Epithelial cell of esophagus (primary cell): Measurements from ENCODE around the gene ASTN2.
"Not testable (repeated sequence)": the region's sequence is repeated elsewhere in the genome, so short reads cannot be mapped to it uniquely, and the experiment has no call there.

Experiments used
- DNase-seq: peaks from one replicate; pipeline ENCODE4 v3.0.0; 2010; ENCODE audit warnings: low read depth
- H3K4me3 ChIP-seq: 2 replicates; pipeline ENCODE4 v1.5.1; 2011; ENCODE audit warnings: mild to moderate bottlenecking, low read length, control low read depth
- TF ChIP-seq, protein P1 (sequence below): IDR thresholded peaks from 2 replicates; pipeline ENCODE4 v1.5.1; 2011; ENCODE audit warnings: low read depth, mild to moderate bottlenecking, low read length, control low read depth, inconsistent platforms; ENCODE audit not compliant: insufficient read depth; ENCODE audit errors: missing control alignments

The ASTN2 gene

DNA sequence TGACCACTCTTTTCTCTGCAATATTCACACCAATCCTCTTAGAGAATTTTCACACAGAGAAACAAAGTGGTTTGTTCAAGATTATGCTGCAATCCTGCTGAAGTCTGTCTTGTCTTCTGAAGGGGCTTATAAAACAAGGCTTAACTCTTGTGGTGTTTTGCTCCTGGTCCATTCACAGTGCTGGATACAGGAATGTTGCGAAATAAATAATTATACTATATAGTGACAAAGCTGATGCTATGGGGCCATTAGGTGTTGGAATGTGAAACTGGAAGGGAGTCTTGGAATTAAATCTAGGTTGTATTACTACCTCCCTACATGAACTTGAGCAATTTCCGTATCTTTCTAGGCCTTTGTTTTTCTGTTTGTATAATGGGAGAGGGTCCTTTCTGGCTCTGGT is 557.5 kb downstream of the ASTN2 start:
- TF ChIP-seq, protein P1, sequence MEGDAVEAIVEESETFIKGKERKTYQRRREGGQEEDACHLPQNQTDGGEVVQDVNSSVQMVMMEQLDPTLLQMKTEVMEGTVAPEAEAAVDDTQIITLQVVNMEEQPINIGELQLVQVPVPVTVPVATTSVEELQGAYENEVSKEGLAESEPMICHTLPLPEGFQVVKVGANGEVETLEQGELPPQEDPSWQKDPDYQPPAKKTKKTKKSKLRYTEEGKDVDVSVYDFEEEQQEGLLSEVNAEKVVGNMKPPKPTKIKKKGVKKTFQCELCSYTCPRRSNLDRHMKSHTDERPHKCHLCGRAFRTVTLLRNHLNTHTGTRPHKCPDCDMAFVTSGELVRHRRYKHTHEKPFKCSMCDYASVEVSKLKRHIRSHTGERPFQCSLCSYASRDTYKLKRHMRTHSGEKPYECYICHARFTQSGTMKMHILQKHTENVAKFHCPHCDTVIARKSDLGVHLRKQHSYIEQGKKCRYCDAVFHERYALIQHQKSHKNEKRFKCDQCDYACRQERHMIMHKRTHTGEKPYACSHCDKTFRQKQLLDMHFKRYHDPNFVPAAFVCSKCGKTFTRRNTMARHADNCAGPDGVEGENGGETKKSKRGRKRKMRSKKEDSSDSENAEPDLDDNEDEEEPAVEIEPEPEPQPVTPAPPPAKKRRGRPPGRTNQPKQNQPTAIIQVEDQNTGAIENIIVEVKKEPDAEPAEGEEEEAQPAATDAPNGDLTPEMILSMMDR: no peak
- DNase-seq: peak; percentile 36
- H3K4me3 ChIP-seq: no peak overlapping the region

DNA sequence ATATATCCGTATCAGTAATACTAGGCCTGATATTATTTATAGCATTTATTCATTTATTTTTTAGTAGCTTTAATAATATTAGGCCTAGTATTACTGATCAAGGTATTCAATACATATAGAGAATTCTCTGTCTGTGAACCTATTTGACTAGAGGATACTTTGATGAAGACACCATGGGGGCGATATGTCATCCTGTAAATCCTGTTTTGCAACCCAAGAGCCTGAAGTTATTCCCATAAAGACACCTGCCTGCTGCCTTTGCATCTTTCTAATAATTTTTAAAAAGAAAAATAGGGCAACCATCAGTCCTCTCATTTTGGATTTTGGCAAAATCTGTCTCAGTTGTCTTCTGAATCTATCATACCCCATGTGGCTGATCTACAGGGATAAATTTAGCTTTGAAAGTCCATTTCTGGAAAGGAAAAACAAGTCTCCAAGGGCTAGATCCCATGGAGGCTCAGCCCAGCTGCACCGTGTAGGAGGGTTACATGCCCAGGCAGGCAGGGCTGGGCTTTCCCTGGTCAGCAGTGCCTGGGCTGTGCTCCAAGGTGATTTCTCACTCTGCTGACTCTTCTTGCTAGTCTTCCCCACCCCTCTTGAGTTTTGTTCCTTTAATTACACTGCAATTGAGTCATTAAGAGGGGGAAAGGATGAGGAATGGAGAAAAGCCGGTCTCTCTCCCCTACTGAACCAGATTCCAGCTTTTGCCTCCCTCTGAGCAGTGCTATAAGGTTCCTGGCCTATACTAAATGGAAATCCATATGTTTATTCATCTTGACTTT is 558.8 kb downstream of the ASTN2 start:
- H3K4me3 ChIP-seq: no peak overlapping the region
- TF ChIP-seq, protein P1: no peak
- DNase-seq: peak; percentile 99

DNA sequence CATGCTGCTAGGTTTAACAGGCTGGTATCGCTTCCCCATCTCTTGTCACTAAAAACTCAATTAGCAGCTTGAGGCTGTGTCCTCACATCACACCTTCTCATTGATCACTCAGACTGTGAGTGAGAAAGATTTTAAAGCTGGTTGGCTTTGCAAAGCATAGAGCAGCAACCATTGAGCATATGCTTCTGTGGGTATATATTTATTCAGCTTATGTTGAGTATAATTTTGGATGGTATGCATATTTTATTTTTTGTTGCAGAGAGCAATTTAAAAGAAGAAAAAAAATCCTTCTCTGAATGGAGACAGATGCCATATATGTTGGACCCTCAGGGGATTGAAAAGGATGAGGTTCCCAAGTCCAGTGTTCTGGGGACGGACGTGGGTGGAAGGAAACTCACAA is 565.1 kb downstream of the ASTN2 start:
- H3K4me3 ChIP-seq: no peak overlapping the region
- DNase-seq: no peak
- TF ChIP-seq, protein P1: no peak

DNA sequence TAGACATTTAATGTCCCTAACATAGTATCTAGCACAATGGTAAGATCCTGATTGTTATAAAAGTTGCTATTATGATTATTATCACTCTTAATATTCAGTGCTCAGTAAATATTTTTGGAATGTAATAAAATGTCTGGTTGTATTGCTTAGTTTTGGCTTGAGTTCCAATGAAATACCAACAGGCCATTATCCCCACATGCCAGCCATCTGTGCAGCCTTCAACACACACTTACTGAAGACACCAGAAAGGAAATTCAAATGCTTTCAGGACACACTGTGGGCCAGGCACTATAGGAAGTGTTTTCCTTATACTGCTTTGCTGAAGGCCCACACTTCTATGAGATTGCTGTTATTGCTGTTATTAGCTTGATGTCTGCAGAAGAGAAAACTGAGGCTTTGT is 570.2 kb downstream of the ASTN2 start:
- H3K4me3 ChIP-seq: no peak overlapping the region
- TF ChIP-seq, protein P1: no peak
- DNase-seq: no peak

DNA sequence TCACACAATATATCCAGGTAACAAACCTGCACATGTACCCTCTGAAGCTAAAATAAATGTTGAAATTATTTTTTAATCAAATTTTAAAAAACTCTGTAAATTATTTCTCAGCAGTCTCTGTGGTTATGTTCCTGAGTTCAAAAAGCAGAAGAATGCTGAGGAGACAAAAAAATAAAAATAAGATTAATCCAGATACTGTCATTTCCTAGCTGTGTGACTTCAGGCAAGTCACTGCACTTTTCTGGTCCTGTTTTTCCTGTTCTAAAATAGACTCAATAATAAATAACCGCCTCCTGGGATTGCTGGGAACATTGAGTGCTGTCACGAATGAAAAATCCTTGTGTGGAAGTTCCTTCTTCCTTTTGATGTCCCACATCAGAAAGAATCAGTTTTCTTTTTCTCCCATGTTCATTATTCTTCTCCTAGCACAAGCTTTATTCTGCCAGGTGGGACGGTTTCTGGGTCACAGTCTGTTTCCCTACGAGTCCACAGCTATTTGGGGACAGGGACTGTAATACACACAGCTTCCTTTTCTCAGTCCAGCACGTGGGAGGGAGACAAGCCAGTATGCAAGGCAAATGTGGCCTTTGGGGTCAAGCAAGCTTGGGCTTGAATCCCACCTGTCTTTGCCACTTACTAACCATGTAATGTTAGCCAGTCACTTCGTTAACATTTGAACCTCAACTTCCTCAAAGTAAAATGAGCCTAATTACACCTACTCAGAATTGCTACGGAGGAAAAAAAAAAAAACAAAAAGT is 570.8 kb downstream of the ASTN2 start:
- DNase-seq: peak; percentile 48
- TF ChIP-seq, protein P1: no peak
- H3K4me3 ChIP-seq: no peak overlapping the region

DNA sequence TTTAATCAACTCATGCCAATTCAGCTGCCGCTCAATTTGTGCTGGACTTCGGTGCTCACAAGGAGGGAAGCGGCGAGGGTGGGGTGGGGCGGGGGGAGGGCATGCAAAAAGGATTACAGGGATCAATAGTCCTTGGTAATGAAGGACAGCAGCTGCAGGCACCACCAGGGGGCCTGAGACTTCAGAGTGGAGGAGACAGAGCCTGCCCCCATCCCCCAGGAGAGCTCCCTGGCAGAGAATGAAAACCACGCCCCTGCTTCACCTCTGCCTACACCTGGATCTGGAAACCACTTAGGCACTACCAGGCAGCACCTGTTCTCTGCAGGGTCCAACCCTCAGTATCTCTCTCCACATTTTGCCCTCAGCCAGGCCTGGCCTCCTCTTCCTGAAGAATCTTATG is 572.2 kb downstream of the ASTN2 start:
- TF ChIP-seq, protein P1: no peak
- no peak overlapping the region for H3K4me3 ChIP-seq
- DNase-seq: peak; percentile 29

DNA sequence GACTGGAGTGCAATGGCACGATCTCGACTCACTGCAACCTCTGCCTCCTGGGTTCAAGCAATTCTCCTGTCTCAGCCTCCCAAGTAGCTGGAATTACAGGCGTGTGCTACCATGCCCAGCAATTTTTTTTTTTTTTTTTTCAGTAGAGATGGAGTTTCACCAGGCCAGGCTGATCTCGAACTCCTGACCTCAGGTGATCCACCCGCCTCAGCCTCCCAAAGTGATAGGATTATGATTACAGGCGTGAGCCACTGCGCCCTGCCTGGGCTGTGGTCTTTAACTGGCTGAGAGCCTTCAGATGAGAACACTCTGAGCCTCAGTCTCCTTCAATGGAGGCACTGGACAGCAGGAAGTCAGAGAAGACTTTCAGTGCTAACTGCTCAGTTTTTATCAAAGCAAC is 576.4 kb downstream of the ASTN2 start:
- peak overlapping the region; percentile 25 for H3K4me3 ChIP-seq
- DNase-seq: not testable (repeated sequence)
